ENCODE measurements around the gene ARHGAP8.

DNA sequence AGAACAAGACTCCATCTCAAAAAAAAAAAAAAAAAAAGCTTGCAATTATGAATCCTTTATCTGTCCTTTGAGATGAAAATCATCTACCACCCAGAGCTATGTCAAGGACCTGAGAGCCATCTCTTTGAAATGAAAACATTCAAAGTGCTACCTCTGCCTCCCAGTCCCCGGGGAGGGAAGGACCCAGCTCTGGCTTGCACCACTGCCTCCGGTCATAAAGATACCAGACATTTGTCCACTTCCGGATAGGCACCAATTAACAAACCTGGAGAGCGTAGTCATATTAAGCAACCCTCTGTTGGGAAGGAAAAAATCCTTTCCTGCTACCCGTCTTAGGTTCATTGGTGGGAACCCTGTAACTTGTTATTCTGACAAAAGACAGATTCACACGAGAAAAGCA, 98.6 kb downstream of the ARHGAP8 start:
- TF ChIP-seq, protein P1, sequence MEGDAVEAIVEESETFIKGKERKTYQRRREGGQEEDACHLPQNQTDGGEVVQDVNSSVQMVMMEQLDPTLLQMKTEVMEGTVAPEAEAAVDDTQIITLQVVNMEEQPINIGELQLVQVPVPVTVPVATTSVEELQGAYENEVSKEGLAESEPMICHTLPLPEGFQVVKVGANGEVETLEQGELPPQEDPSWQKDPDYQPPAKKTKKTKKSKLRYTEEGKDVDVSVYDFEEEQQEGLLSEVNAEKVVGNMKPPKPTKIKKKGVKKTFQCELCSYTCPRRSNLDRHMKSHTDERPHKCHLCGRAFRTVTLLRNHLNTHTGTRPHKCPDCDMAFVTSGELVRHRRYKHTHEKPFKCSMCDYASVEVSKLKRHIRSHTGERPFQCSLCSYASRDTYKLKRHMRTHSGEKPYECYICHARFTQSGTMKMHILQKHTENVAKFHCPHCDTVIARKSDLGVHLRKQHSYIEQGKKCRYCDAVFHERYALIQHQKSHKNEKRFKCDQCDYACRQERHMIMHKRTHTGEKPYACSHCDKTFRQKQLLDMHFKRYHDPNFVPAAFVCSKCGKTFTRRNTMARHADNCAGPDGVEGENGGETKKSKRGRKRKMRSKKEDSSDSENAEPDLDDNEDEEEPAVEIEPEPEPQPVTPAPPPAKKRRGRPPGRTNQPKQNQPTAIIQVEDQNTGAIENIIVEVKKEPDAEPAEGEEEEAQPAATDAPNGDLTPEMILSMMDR (conservative IDR thresholded peaks at IDR 0.05 in 1 of 2, IDR thresholded peaks at IDR 0.05 in 1 of 2; ENCODE audit: extremely low read depth in 1 of 2, insufficient read depth in 1 of 2, low read depth in 1 of 2, low read length in 2 of 2): no peak
- no peak for TF ChIP-seq EZH2 (IDR thresholded peaks at IDR 0.05; ENCODE audit: borderline replicate concordance, low read length)

Data from mammary epithelial cell (primary cell).